ENCODE data around the gene PARP12. TPM values are rescaled to one million over a fixed set of nuclear protein-coding genes. Genes with fewer than 3 reads are reported as not detected.

Gene PARP12
- total and polyA plus RNA-seq, 9 of the 15 experiments (the other 6 are each of a cell fraction or from before 2014, with no cell fraction given), result 4.6 to 40.4 (median 23.5) TPM

DNA sequence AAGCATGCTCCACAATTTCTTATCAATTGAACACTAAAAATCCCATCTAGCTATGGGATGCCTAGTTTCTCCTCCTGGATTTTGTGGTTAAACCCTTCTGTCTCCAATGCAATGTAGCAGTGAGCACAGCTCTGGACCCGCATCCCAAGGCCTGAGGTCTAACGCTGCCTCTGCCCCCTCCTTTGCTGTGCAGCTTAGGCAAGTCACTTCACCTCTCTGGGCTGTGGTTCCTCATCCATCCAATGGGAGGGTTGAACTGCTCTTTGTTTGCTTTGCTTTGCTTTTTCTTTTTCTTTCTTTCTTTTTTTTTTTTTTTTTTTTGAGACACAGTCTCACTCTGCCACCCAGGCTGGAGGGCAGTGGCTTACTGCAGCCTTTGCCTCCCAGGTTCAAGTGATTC, 69.2 kb downstream of the PARP12 start (continued):
- TF ChIP-seq FOXM1 (IDR thresholded peaks at IDR 0.05; ENCODE audit: low read depth) (no peak), FOXM1 (CRISPR knock-in tag; IDR thresholded peaks at IDR 0.05; ENCODE audit: low read depth) (no peak), HDAC2 (IDR thresholded peaks at IDR 0.05) (no peak), ESRRA (IDR thresholded peaks at IDR 0.05; ENCODE audit: borderline replicate concordance, low read depth) (no peak)

DNA sequence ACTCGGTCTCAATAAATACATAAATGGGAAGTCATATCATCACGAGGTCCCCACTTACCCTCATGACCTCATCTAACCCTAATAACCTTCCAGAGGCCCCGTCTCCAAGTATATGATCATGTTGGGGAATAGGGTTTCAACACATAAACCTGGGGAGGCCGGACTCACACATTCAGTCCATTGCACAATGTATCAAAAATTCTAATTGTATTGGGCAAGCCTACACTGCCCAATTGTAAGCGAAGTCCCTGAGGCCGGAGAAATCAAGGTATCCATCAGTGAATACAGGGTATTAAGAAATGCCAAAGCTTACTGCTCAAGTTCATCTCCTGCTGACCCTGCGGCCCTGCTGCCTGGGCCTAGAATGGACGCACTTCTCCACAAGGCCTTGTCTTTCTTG, 69.6 kb downstream of the PARP12 start:
- ChIA-PET POLR2A (interaction anchor here (0.6 to 1.4 kb wide), 6 partner anchors 8 to 475 kb away, joined by 3 to 4 read pairs (median 4); no protein-coding TSS in a partner anchor), CTCF (ENCODE audit: low intra/inter-chr PET ratio) (no interaction called here)
- DNase-seq (ENCODE audit: extremely low read depth in 1 of 4, low spot score in 3 of 4) (no peak), FAIRE-seq (no peak), ATAC-seq (no peak)
- H3K9me1 ChIP-seq (ENCODE audit: control insufficient read depth, insufficient read depth, low read length), result no peaks in the 10 kb centered on the region
- no peak overlapping the region for H3K4me2 ChIP-seq (ENCODE audit: insufficient read depth, low read length)
- 54% methylated on average over 8 of the region's 8 CpGs for WGBS (ENCODE audit: insufficient coverage, low coverage, missing lambda C conversion rate)
- no peak overlapping the region for H3K27ac ChIP-seq (ENCODE audit: extremely low read depth, low read depth, low read length)
- H2AFZ ChIP-seq (ENCODE audit: low read depth, low read length), result no peak overlapping the region
- in situ Hi-C loops (cut with MboI) (no loop called here), intact Hi-C loops (cut with micrococcal nuclease) (no loop called here)
- no peak overlapping the region for H3K9ac ChIP-seq (ENCODE audit: insufficient read depth in 1 of 2, low read depth in 2 of 2, low read length in 2 of 2)
- no TSS peak for BruUV-seq (replicated peaks)
- H3K4me3 ChIP-seq, result no peak overlapping the region
- no peaks in the 10 kb centered on the region for H3K36me3 ChIP-seq (ENCODE audit: control insufficient read depth, insufficient read depth, low read length)
- peaks cover 0 to 6% of the 10 kb centered on the region in 2 experiments; a peak in 3 of 5 replicates for H3K4me1 ChIP-seq (replicated peaks in 1 of 2; ENCODE audit: control insufficient read depth in 2 of 2, insufficient read depth in 2 of 2, low read length in 2 of 2)
- H3K27me3 ChIP-seq (ENCODE audit: control insufficient read depth in 2 of 2, insufficient read depth in 2 of 2, low read length in 2 of 2), result peaks cover 0 to 14% of the 10 kb centered on the region in 2 experiments; a peak in 3 of 5 replicates
- no peaks in the 10 kb centered on the region for H3K79me2 ChIP-seq (ENCODE audit: control insufficient read depth, insufficient read depth, low read length)
- no peaks in the 10 kb centered on the region for H3K9me3 ChIP-seq (replicated peaks; ENCODE audit: control insufficient read depth, insufficient read depth, low read depth, low read length)
- no peaks in the 10 kb centered on the region for H4K20me1 ChIP-seq (replicated peaks; ENCODE audit: control insufficient read depth, insufficient read depth, low read length)
- no peak for TF ChIP-seq RAD21 (CRISPR knock-in tag; conservative IDR thresholded peaks at IDR 0.05 in 1 of 2, IDR thresholded peaks at IDR 0.05 in 1 of 2)
- TF ChIP-seq CEBPG (CRISPR knock-in tag; IDR thresholded peaks at IDR 0.05), result no peak
- TF ChIP-seq CEBPG (tag; conservative IDR thresholded peaks at IDR 0.05 in 1 of 2, IDR thresholded peaks at IDR 0.05 in 1 of 2), result peak in 1 of 2 experiments; percentile 46; a peak in 1 of 4 replicates
- 0 out of 2 replicates have a peak, but pooled peaks have one; percentile 18 for TF ChIP-seq NR2C2 (CRISPR knock-in tag; IDR thresholded peaks at IDR 0.05)
- no peak for TF ChIP-seq NR2C2 (tag; IDR thresholded peaks at IDR 0.05)
- TF ChIP-seq KLF1 (tag; IDR thresholded peaks at IDR 0.05), result no peak
- TF ChIP-seq, protein P1, sequence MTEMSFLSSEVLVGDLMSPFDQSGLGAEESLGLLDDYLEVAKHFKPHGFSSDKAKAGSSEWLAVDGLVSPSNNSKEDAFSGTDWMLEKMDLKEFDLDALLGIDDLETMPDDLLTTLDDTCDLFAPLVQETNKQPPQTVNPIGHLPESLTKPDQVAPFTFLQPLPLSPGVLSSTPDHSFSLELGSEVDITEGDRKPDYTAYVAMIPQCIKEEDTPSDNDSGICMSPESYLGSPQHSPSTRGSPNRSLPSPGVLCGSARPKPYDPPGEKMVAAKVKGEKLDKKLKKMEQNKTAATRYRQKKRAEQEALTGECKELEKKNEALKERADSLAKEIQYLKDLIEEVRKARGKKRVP (CRISPR knock-in tag; IDR thresholded peaks at IDR 0.05), result no peak
- peak; percentile 56 for TF ChIP-seq CEBPB (tag; IDR thresholded peaks at IDR 0.05)
- no peak for TF ChIP-seq ZNF282 (CRISPR knock-in tag; IDR thresholded peaks at IDR 0.05)
- no peak for TF ChIP-seq NFRKB (IDR thresholded peaks at IDR 0.05; ENCODE audit: low read depth)
- TF ChIP-seq TBP (optimal IDR thresholded peaks at IDR 0.05; ENCODE audit: low read depth, low read length), result no peak
- no peak for TF ChIP-seq SETDB1 (IDR thresholded peaks at IDR 0.05; ENCODE audit: low read length)
- no peak for TF ChIP-seq CBX2 (IDR thresholded peaks at IDR 0.05; ENCODE audit: insufficient read depth, low read length, poor library complexity, severe bottlenecking)
- TF ChIP-seq, protein P2, sequence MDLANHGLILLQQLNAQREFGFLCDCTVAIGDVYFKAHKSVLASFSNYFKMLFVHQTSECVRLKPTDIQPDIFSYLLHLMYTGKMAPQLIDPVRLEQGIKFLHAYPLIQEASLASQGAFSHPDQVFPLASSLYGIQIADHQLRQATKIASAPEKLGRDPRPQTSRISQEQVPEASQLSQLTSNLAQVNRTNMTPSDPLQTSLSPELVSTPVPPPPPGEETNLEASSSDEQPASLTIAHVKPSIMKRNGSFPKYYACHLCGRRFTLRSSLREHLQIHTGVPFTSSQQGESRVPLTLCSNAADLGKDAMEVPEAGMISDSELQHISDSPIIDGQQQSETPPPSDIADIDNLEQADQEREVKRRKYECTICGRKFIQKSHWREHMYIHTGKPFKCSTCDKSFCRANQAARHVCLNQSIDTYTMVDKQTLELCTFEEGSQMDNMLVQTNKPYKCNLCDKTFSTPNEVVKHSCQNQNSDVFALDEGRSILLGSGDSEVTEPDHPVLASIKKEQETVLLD (IDR thresholded peaks at IDR 0.05), result no peak
- TF ChIP-seq CBFB (CRISPR knock-in tag; IDR thresholded peaks at IDR 0.05), result no peak
- TF ChIP-seq ETV6 (IDR thresholded peaks at IDR 0.05; ENCODE audit: borderline replicate concordance in 1 of 2, low read depth in 2 of 2, low read length in 1 of 2), result no peak
- TF ChIP-seq ETV6 (CRISPR knock-in tag; IDR thresholded peaks at IDR 0.05; ENCODE audit: borderline replicate concordance), result no peak
- no peak for TF ChIP-seq MCM3 (IDR thresholded peaks at IDR 0.05)
- TF ChIP-seq MTA3 (IDR thresholded peaks at IDR 0.05; ENCODE audit: borderline replicate concordance), result no peak

All from K562 (cell line).